K562 (cell line): ENCODE results near the gene NRDE2. TPM values are rescaled to one million over a fixed set of nuclear protein-coding genes. Genes with fewer than 3 reads are reported as not detected.
A peak's percentile ranks its signal among the peaks of the same experiment; 100 is the strongest.

Experiments used
- CBX1 ChIP-seq: sonication (generic); IDR thresholded peaks from 2 replicates; pipeline ENCODE4 v1.6.1; 2016; ENCODE audit warnings: antibody characterized with exemption, low read depth, mild to moderate bottlenecking
- FOXK2 ChIP-seq, 2 experiments: fragments of 450-650 bp; IDR thresholded peaks in 1 of 2; conservative IDR thresholded peaks in 1 of 2; 2 replicates each; pipeline ENCODE4 v1.6.1; 2016; ENCODE audit warnings: low read depth in 2 of 2, mild to moderate bottlenecking in 1 of 2
- KDM4B ChIP-seq, 2 experiments: fragments of 450-650 bp in 1 of 2; sonication (generic) in 1 of 2; IDR thresholded peaks; 2 replicates each; pipeline ENCODE4 v1.6.1; 2016 to 2017; ENCODE audit warnings: borderline replicate concordance in 2 of 2, antibody characterized with exemption in 1 of 2, low read depth in 1 of 2, mild to moderate bottlenecking in 1 of 2
- MAZ ChIP-seq, 2 experiments: fragments of 450-650 bp in 1 of 2; sonication (generic) in 1 of 2; formaldehyde crosslinking; IDR thresholded peaks in 1 of 2; conservative IDR thresholded peaks in 1 of 2; 2 replicates each; pipeline versions ENCODE4 v1.4.0 to v1.5.0; 2020; ENCODE audit warnings: mild to moderate bottlenecking in 1 of 2, missing genetic modification reagents in 1 of 2
- MYBL2 ChIP-seq, 2 experiments: fragments of 450-650 bp in 1 of 2; sonication (generic) in 1 of 2; formaldehyde crosslinking in 1 of 2; IDR thresholded peaks; 2 replicates each; pipeline versions ENCODE4 v1.6.1 to v1.8.1; 2017 to 2022; ENCODE audit warnings: borderline replicate concordance in 1 of 2, inconsistent platforms in 1 of 2, low read depth in 1 of 2, mild to moderate bottlenecking in 1 of 2, missing genetic modification reagents in 1 of 2, moderate library complexity in 1 of 2
- MYC ChIP-seq, 2 experiments: fragments of 250-450 bp in 1 of 2; sonication (Bioruptor Pico) in 1 of 2; IDR thresholded peaks; 2 replicates each; pipeline versions ENCODE4 v1.5.1 to v1.6.1; 2012 to 2021; ENCODE audit warnings: low read depth in 2 of 2, borderline replicate concordance in 1 of 2, improper control_type of control experiment in 1 of 2, low read length in 1 of 2, mild to moderate bottlenecking in 1 of 2, moderate library complexity in 1 of 2
- NRF1 ChIP-seq, 2 experiments: fragments of 450-650 bp; IDR thresholded peaks in 1 of 2; conservative IDR thresholded peaks in 1 of 2; 2 replicates each; pipeline ENCODE4 v1.6.1; 2014; ENCODE audit warnings: mild to moderate bottlenecking in 2 of 2
- PML ChIP-seq: IDR thresholded peaks from 2 replicates; pipeline ENCODE4 v1.6.1; 2012; ENCODE audit warnings: low read length, inconsistent platforms
- POLR2AphosphoS5 ChIP-seq: IDR thresholded peaks from 2 replicates; pipeline ENCODE4 v1.6.1; 2011; ENCODE audit warnings: mild to moderate bottlenecking, low read depth, low read length, moderate library complexity; ENCODE audit not compliant: control insufficient read depth, insufficient read depth
- POLR2H ChIP-seq: IDR thresholded peaks from 2 replicates; pipeline ENCODE4 v1.6.1; 2016; ENCODE audit warnings: missing genetic modification characterization, low read depth, mild to moderate bottlenecking, control low read depth, missing compliant biosample characterization, moderate library complexity
- RHOXF2B ChIP-seq: fragments of 250-450 bp; sonication (Bioruptor Pico); conservative IDR thresholded peaks from 2 replicates; pipeline ENCODE4 v1.5.1; 2021
- TCFL5 ChIP-seq: fragments of 250-450 bp; sonication (Bioruptor Pico); conservative IDR thresholded peaks from 2 replicates; pipeline ENCODE4 v1.6.1; 2021; ENCODE audit warnings: mild to moderate bottlenecking, moderate library complexity, matching md5 sums
- ZBTB40 ChIP-seq, 2 experiments: fragments of 450-650 bp in 1 of 2; sonication (generic) in 1 of 2; formaldehyde crosslinking in 1 of 2; IDR thresholded peaks; 2 replicates each; pipeline versions ENCODE4 v1.7.1 to v1.9.0; 2016 to 2022; ENCODE audit warnings: inconsistent platforms in 1 of 2, mild to moderate bottlenecking in 1 of 2, missing genetic modification reagents in 1 of 2
- ZC3H11A ChIP-seq: IDR thresholded peaks from 2 replicates; pipeline ENCODE4 v1.6.1; 2012; ENCODE audit warnings: low read depth, low read length, improper control_type of control experiment
- ZFX ChIP-seq: sonication (generic); formaldehyde crosslinking; IDR thresholded peaks from 2 replicates; pipeline ENCODE4 v1.8.0; 2022; ENCODE audit warnings: mild to moderate bottlenecking, missing genetic modification reagents, moderate library complexity
- ZZZ3 ChIP-seq: fragments of 450-650 bp; IDR thresholded peaks from 2 replicates; pipeline ENCODE4 v1.6.1; 2016; ENCODE audit warnings: antibody characterized with exemption, mild to moderate bottlenecking, moderate library complexity
- polyA plus RNA-seq, 8 experiments: library from polyadenylated mRNA; depleted of rRNA in 4 of 8; stranded (reverse) in 5 of 8; unstranded in 3 of 8; fragments of >200 nt; fragmentation: Nextera tagmentation in 2 of 8; fragmentation: Illumina TruSeq in 1 of 8; extraction: Ambion mirVana in 2 of 8; extraction: Trizol in 1 of 8; gene quantifications; 2 replicates each; pipeline versions ENCODE4 v1.2.1 to v1.2.3, GENCODE V29; 2011 to 2014; ENCODE audit warnings: inconsistent platforms in 1 of 8, missing spikeins in 1 of 8
- total RNA-seq, 7 experiments: library from RNA; depleted of rRNA in 6 of 7; stranded (reverse); fragments of >200 nt in 6 of 7; fragmentation: Illumina TruSeq in 2 of 7; extraction: Trizol in 2 of 7; gene quantifications; 2 replicates each; pipeline versions ENCODE4 v1.2.1 to v1.2.3, GENCODE V29; 2011 to 2021; ENCODE audit warnings: low replicate concordance in 1 of 7

The NRDE2 gene
- total and polyA plus RNA-seq, 9 of the 15 experiments (the other 6 are each of a cell fraction or from before 2014, with no cell fraction given) = 3.3 to 15.0 (median 8.4) TPM

GRCh38 chr14:90256354-90257131, 75.2 kb downstream of the NRDE2 start, which contains the start of gene PSMC1 (continued):
- TF ChIP-seq POLR2H (peak; percentile 67), MYC (IDR thresholded peaks at IDR 0.05; ENCODE audit: low read depth, low read length) (peak; percentile 56), MYC (CRISPR knock-in tag; IDR thresholded peaks at IDR 0.05; ENCODE audit: borderline replicate concordance, low read depth) (no peak), ZFX (CRISPR knock-in tag) (peak; percentile 88), ZZZ3 (no peak), PML (peak; percentile 51; the same call in 1 of the 2 replicates), TCFL5 (CRISPR knock-in tag) (no peak), KDM4B (IDR thresholded peaks at IDR 0.05; ENCODE audit: borderline replicate concordance in 2 of 2, low read depth in 1 of 2) (peak in 1 of 2 experiments; percentile 57; a peak in 1 of 4 replicates), NRF1 (conservative IDR thresholded peaks at IDR 0.05 in 1 of 2, IDR thresholded peaks at IDR 0.05 in 1 of 2) (0 out of 4 replicates have a peak, but pooled peaks of 1 of the 2 experiments have one; percentile 18), MAZ (CRISPR knock-in tag; conservative IDR thresholded peaks at IDR 0.05 in 1 of 2, IDR thresholded peaks at IDR 0.05 in 1 of 2) (peak in 1 of 2 experiments; percentile 32; a peak in 1 of 4 replicates), ZC3H11A (no peak), FOXK2 (conservative IDR thresholded peaks at IDR 0.05 in 1 of 2, IDR thresholded peaks at IDR 0.05 in 1 of 2; ENCODE audit: low read depth in 2 of 2) (peak in 1 of 2 experiments; percentile 45; a peak in 1 of 4 replicates), RHOXF2B (CRISPR knock-in tag) (no peak), CBX1 (peak; percentile 83), ZBTB40 (IDR thresholded peaks at IDR 0.05) (peak; percentile 95), ZBTB40 (CRISPR knock-in tag; IDR thresholded peaks at IDR 0.05) (no peak), MYBL2 (IDR thresholded peaks at IDR 0.05; ENCODE audit: low read depth) (no peak; the same call in 1 of the 2 replicates), MYBL2 (CRISPR knock-in tag; IDR thresholded peaks at IDR 0.05; ENCODE audit: borderline replicate concordance) (no peak), POLR2AphosphoS5 (peak; percentile 75)
